Non-pigmented ciliary epithelial cell (primary cell): ENCODE data around the gene DPY19L2.
"Not testable (repeated sequence)": the region's sequence is repeated elsewhere in the genome, so short reads cannot be mapped to it uniquely, and the experiment has no call there.

ENCODE experiments used
- DNase-seq: peaks from one replicate; pipeline ENCODE4 v3.0.0-alpha.2; 2010; ENCODE audit warnings: low read depth

The DPY19L2 gene

GRCh38 chr12:63529641-63530040, 138.7 kb downstream of the DPY19L2 start:
- not testable (repeated sequence) for DNase-seq

GRCh38 chr12:63525831-63526230, 142.5 kb downstream of the DPY19L2 start:
- DNase-seq = no peak

GRCh38 chr12:63521706-63522105, 146.6 kb downstream of the DPY19L2 start:
- DNase-seq = no peak
